Karpas-422 (cell line): Measurements from ENCODE around the gene PI4KA. TPM values are rescaled to one million over a fixed set of nuclear protein-coding genes. Genes with fewer than 3 reads are reported as not detected.

Experiments
- DNase-seq: peaks from one replicate; pipeline ENCODE4 v3.0.0-alpha.2; 2015
- H2AFZ ChIP-seq: fragments of 200-600 bp; sonication (generic); 2 replicates; pipeline ENCODE4 v1.6.1; 2014; ENCODE audit warnings: antibody characterized with exemption, low read length, mixed read lengths
- H3K27ac ChIP-seq: fragments of 200-600 bp; sonication (generic); 2 replicates; pipeline ENCODE4 v1.5.1; 2014; ENCODE audit warnings: mild to moderate bottlenecking, low read length, moderate library complexity
- H3K27me3 ChIP-seq: fragments of 200-600 bp; sonication (generic); 2 replicates; pipeline ENCODE4 v1.6.1; 2014; ENCODE audit warnings: low read length, mixed read lengths
- H3K36me3 ChIP-seq: fragments of 200-600 bp; sonication (generic); 2 replicates; pipeline ENCODE4 v1.6.1; 2014; ENCODE audit warnings: low read length, mixed read lengths; ENCODE audit not compliant: insufficient read depth
- H3K4me1 ChIP-seq: fragments of 200-600 bp; sonication (generic); 2 replicates; pipeline ENCODE4 v1.6.1; 2014; ENCODE audit warnings: mild to moderate bottlenecking, low read length, mixed read lengths
- H3K4me2 ChIP-seq: fragments of 200-600 bp; sonication (generic); 2 replicates; pipeline ENCODE4 v1.6.1; 2014; ENCODE audit warnings: low read length, low read depth, mild to moderate bottlenecking; ENCODE audit not compliant: poor library complexity, severe bottlenecking
- H3K4me3 ChIP-seq: fragments of 200-600 bp; sonication (generic); 2 replicates; pipeline ENCODE4 v1.5.1; 2014; ENCODE audit warnings: mild to moderate bottlenecking, antibody characterized with exemption, low read length, mixed read lengths
- H3K79me2 ChIP-seq: fragments of 200-600 bp; sonication (generic); 2 replicates; pipeline ENCODE4 v1.6.1; 2014; ENCODE audit warnings: mild to moderate bottlenecking, low read length, mixed read lengths
- H3K9ac ChIP-seq: fragments of 200-600 bp; sonication (generic); 2 replicates; pipeline ENCODE4 v1.6.0; 2014; ENCODE audit warnings: low read length
- H3K9me2 ChIP-seq: fragments of 200-600 bp; sonication (generic), shearing (Covaris generic); replicated peaks from 2 replicates; pipeline ENCODE4 v1.6.0; 2014; ENCODE audit warnings: mild to moderate bottlenecking, low read length, moderate library complexity; ENCODE audit not compliant: insufficient read depth
- H3K9me3 ChIP-seq: fragments of 300-700, 200-600 bp; sonication (generic); 2 replicates; pipeline ENCODE4 v1.6.1; 2014; ENCODE audit warnings: low read length, mixed read lengths
- H4K20me1 ChIP-seq: fragments of 200-600 bp; sonication (generic); 2 replicates; pipeline ENCODE4 v1.6.1; 2014; ENCODE audit warnings: mild to moderate bottlenecking, antibody characterized with exemption, low read length, low read depth; ENCODE audit not compliant: insufficient read depth
- total RNA-seq: library from RNA; depleted of rRNA; stranded (reverse); fragments of >200 nt; shearing (Covaris generic); gene quantifications from 2 replicates; pipeline ENCODE4 v1.2.3, GENCODE V29; 2014; ENCODE audit warnings: low replicate concordance

PI4KA gene
- total RNA-seq, 1 experiment from 2014 or later, result 80.7 TPM

DNA sequence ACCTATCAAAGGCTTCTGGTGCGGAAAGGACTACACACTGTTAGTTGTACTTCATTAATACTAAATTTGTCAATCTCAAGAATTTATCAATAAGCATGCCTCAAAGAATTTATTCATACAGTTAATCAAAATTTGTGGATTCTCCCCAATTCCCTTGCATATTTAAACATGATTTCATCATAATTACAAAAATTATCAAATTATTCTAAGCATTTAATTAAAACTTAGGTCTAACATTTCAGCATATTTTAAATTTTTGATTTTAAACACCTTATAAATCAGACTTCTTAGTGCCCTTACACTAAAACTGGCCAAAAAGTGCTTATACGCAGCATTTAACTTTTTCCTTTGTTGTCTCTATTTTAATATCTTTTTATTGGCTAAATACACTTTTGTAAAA, 98.5 kb downstream of the PI4KA start:
- H3K36me3 ChIP-seq, result peaks cover 15% of the 10 kb centered on the region
- H2AFZ ChIP-seq, result no peak overlapping the region

DNA sequence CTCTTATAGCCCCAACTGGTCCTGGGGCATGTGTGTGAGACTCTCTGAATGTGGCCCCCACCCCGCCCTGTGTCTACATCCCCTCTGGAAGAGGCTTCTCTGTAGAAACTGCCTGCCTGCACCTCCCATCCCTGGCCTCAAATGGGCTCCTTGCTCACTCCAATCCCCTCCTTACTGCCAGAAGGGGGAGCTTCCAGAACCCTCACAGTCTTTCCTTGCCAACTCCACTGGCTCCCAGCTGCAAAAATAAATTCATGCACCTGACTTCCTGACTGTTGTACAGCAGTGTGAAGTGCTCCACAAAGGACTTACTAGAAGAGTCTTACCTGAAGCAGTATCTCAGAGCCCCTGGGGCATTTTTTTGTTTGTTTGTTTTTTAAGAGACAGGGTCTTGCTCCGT, 99.9 kb downstream of the PI4KA start:
- Histone ChIP-seq H3K27me3 (no peaks in the 10 kb centered on the region), H3K4me3 (no peak overlapping the region), H3K4me1 (no peaks in the 10 kb centered on the region), H3K4me2 (no peak overlapping the region), H3K79me2 (no peaks in the 10 kb centered on the region), H3K27ac (no peak overlapping the region), H3K9me2 (no peaks in the 10 kb centered on the region), H4K20me1 (no peaks in the 10 kb centered on the region), H2AFZ (no peak overlapping the region), H3K9me3 (no peaks in the 10 kb centered on the region), H3K9ac (no peak overlapping the region), H3K36me3 (peaks cover 8% of the 10 kb centered on the region)
- no peak for DNase-seq

More for the DNA sequence above, 98.5 kb downstream of the PI4KA start:
- no peak overlapping the region for H3K9ac ChIP-seq
- H3K4me1 ChIP-seq, result no peaks in the 10 kb centered on the region
- no peak overlapping the region for H3K27ac ChIP-seq
- H3K9me2 ChIP-seq, result no peaks in the 10 kb centered on the region
- no peak overlapping the region for H3K4me3 ChIP-seq
- no peak for DNase-seq
- no peaks in the 10 kb centered on the region for H4K20me1 ChIP-seq
- no peaks in the 10 kb centered on the region for H3K27me3 ChIP-seq
- no peak overlapping the region for H3K4me2 ChIP-seq
- no peaks in the 10 kb centered on the region for H3K79me2 ChIP-seq
- no peaks in the 10 kb centered on the region for H3K9me3 ChIP-seq

DNA sequence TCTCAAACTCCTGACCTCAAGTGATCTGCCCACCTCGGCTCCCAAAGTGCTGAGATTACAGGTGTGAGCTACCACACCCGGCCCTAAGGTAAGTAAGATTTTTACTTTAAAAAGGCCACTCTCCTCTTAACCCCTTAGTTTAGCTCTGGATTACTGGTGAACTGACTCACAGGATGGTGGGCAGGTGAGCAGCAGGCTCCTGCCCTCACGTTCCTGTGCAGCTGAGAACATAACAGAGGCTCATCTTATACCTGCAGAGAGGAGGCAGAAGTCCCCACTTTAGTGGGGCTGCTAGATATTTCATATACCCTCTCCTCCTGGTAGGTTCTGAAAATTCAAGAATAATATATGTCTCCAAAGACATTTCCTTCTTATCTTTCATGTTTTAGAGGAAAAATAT, 101.8 kb downstream of the PI4KA start:
- Histone ChIP-seq H3K4me2 (no peak overlapping the region), H3K27ac (no peak overlapping the region), H3K27me3 (no peaks in the 10 kb centered on the region), H3K9ac (no peak overlapping the region), H3K36me3 (peaks cover 7% of the 10 kb centered on the region), H3K79me2 (no peaks in the 10 kb centered on the region), H3K9me3 (no peaks in the 10 kb centered on the region), H3K4me3 (no peak overlapping the region), H3K4me1 (no peaks in the 10 kb centered on the region), H2AFZ (no peak overlapping the region), H4K20me1 (no peaks in the 10 kb centered on the region), H3K9me2 (no peaks in the 10 kb centered on the region)
- no peak for DNase-seq

DNA sequence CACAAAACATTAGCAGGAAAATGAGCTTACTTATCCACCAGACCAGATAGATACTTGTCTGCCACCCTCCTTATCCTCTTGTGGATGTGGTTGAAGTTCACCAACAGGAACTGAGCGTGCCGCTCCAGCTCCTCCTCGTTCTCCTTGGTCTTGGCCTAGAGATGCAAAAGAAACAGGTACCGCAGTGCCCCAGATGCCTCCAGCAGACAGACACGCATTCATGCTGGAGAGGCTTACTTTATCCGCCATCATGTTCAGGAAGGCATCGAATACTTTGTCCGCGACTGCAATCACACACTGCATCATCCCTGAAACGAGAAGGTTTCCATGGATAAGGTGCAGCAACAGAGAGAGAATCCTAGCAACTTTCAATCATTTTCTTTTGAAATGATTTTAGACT, 105.7 kb downstream of the PI4KA start:
- Histone ChIP-seq H4K20me1 (no peaks in the 10 kb centered on the region), H3K9me2 (no peaks in the 10 kb centered on the region), H3K4me3 (no peak overlapping the region), H2AFZ (no peak overlapping the region), H3K27me3 (no peaks in the 10 kb centered on the region), H3K4me2 (no peak overlapping the region), H3K36me3 (peaks cover 4% of the 10 kb centered on the region; the same call in 1 of the 2 replicates), H3K9ac (no peak overlapping the region), H3K4me1 (no peaks in the 10 kb centered on the region; the same call in 1 of the 2 replicates), H3K9me3 (no peaks in the 10 kb centered on the region), H3K79me2 (no peaks in the 10 kb centered on the region), H3K27ac (no peak overlapping the region)
- no peak for DNase-seq

DNA sequence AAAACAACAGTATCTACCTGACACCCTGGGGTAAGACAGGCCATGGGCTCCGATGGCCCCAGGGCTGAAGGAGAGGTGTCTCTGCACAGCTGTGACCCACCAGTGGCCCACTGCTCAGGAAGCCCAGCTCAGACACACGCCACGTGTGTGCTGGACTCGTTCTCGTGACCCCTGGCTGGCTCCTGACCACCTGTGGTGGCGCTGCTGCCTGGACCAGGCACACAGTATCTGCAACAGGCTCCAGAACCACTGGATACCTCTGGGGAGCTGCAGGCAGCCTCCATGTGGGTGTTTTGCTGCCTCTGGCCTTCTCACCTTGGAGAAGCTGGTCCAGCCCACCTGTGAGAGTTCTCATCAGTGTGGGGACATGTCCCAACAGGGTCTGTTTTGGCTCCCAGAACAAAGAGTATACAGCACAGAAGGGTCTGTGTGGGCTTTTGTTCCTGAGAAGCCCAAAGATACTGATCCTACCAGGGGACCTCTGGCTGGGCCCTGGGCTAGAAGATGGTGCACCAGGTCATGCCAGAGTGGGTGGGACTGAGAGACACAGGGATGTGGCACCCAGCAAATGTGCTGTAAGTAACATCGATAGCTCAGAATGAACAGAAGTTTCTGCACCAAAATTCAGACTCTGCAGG, 106.4 kb downstream of the PI4KA start:
- Histone ChIP-seq H3K4me2 (no peak overlapping the region), H3K4me3 (no peak overlapping the region), H3K9ac (no peak overlapping the region), H3K27ac (no peak overlapping the region), H2AFZ (no peak overlapping the region), H3K9me3 (no peaks in the 10 kb centered on the region), H3K4me1 (no peaks in the 10 kb centered on the region; the same call in 1 of the 2 replicates), H3K27me3 (no peaks in the 10 kb centered on the region), H4K20me1 (no peaks in the 10 kb centered on the region), H3K79me2 (no peaks in the 10 kb centered on the region), H3K9me2 (no peaks in the 10 kb centered on the region), H3K36me3 (peaks cover 4% of the 10 kb centered on the region; the same call in 1 of the 2 replicates)
- no peak for DNase-seq

GRCh38 chr22:20751185-20751851, 107.3 kb downstream of the PI4KA start:
- peaks cover 4% of the 10 kb centered on the region; the same call in 1 of the 2 replicates for H3K36me3 ChIP-seq

DNA sequence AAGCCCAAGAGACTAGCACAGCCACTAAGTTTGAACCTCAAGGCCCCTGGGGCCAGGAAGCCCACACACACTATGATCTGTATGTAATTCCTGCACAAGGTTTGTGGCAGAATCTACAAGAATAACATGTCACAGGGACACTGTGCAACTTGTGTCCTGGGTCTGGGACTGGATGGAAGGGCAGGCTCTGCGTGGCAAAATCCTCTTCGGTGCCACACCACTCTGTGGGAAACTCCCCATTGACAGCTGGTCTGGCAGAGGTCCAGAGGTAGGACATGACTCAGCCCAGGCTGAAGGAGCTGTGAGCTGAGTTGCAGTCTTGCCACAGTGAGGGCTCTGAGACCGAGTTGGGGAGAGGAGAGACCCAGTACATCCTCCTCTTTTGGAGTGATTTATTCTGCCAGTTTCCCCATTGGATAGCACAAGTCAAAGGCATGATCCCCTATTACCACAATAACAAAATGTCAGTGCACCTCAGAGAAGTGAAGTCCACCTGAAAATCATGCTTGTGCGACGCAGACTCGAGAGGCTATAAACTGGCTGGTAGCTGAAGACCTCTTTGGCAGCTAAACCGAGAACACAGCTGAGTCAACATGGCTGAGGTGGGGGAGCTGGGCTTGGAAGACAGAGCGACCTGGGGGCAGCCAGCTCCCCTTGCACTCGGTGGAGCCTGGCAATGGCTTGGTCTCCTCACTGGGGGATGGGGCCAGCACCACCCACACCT, 108.0 kb downstream of the PI4KA start:
- H3K36me3 ChIP-seq, result peaks cover 4% of the 10 kb centered on the region; the same call in 1 of the 2 replicates
- H3K9ac ChIP-seq, result no peak overlapping the region
- no peaks in the 10 kb centered on the region for H3K9me3 ChIP-seq
- no peak overlapping the region for H3K4me3 ChIP-seq
- no peak overlapping the region for H2AFZ ChIP-seq
- no peaks in the 10 kb centered on the region for H3K9me2 ChIP-seq
- no peaks in the 10 kb centered on the region for H3K27me3 ChIP-seq
- H3K79me2 ChIP-seq, result no peaks in the 10 kb centered on the region
- no peak for DNase-seq
- H4K20me1 ChIP-seq, result no peaks in the 10 kb centered on the region
- no peak overlapping the region for H3K4me2 ChIP-seq
- no peak overlapping the region for H3K27ac ChIP-seq
- no peaks in the 10 kb centered on the region; the same call in 1 of the 2 replicates for H3K4me1 ChIP-seq

More at GRCh38 chr22:20751185-20751851, 107.3 kb downstream of the PI4KA start:
- Histone ChIP-seq H3K4me1 (no peaks in the 10 kb centered on the region; the same call in 1 of the 2 replicates), H3K79me2 (no peaks in the 10 kb centered on the region), H2AFZ (no peak overlapping the region), H3K4me3 (no peak overlapping the region), H3K27ac (no peak overlapping the region), H3K9ac (no peak overlapping the region), H3K4me2 (no peak overlapping the region), H3K9me3 (no peaks in the 10 kb centered on the region), H4K20me1 (no peaks in the 10 kb centered on the region), H3K27me3 (no peaks in the 10 kb centered on the region), H3K9me2 (no peaks in the 10 kb centered on the region)
- no peak for DNase-seq

DNA sequence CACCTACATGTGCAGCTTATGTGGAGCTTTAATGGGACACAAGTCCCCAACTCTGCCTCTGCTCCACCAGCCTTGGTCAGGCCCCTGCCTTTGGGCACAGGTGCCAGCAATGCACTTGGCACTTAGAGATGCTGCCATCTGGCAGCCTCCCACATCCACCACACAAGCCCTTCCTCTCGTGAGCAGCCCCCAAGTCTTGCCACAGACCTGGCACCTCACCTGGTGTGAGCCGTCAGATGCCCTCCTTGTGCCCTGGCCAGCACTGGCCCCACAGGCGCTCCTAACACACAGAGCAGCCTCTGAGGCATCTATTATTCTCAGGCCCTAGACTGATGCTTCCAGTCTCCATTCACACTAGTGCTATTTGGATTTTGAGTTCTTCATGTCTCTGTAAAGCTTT, 109.2 kb downstream of the PI4KA start:
- no peaks in the 10 kb centered on the region for H3K27me3 ChIP-seq
- no peak overlapping the region for H3K9ac ChIP-seq
- no peak overlapping the region for H2AFZ ChIP-seq
- H3K4me3 ChIP-seq, result no peak overlapping the region
- no peaks in the 10 kb centered on the region for H3K9me3 ChIP-seq
- H3K4me2 ChIP-seq, result no peak overlapping the region
- H4K20me1 ChIP-seq, result no peaks in the 10 kb centered on the region
- H3K9me2 ChIP-seq, result no peaks in the 10 kb centered on the region
- H3K79me2 ChIP-seq, result no peaks in the 10 kb centered on the region
- peaks cover 5% of the 10 kb centered on the region; the same call in 1 of the 2 replicates for H3K36me3 ChIP-seq
- H3K4me1 ChIP-seq, result no peaks in the 10 kb centered on the region; the same call in 1 of the 2 replicates
- no peak overlapping the region for H3K27ac ChIP-seq
- no peak for DNase-seq
